GM19372 (cell line): ENCODE results near the gene ABCB6.

Source experiments
- ATAC-seq: cut with Tn5 transposase; IDR thresholded peaks from one replicate; pipeline ENCODE4 v1.9.1; 2021; ENCODE audit warnings: mild to moderate bottlenecking, low read depth, moderate library complexity; ENCODE audit not compliant: unreplicated experiment

The ABCB6 gene

GRCh38 chr2:219246559-219246958 lies 27.8 kb upstream of the ABCB6 start:
- ATAC-seq: no peak

DNA sequence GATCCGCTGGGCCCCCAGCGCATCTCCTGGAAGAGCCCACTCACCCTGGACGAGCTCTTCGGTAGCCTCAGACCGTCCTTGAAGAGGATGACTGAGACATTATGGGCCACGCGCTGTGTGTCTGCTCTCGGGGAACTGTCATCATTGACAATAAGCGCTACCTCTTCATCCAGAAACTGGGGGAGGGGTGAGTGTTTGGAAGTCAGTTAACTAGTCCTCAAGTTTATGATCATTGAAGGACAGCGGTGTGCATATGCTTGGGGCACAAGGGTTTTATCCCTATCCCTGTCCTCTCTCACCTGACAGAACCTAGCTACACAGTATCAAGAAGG lies 27.1 kb upstream of the ABCB6 start:
- no peak for ATAC-seq

DNA sequence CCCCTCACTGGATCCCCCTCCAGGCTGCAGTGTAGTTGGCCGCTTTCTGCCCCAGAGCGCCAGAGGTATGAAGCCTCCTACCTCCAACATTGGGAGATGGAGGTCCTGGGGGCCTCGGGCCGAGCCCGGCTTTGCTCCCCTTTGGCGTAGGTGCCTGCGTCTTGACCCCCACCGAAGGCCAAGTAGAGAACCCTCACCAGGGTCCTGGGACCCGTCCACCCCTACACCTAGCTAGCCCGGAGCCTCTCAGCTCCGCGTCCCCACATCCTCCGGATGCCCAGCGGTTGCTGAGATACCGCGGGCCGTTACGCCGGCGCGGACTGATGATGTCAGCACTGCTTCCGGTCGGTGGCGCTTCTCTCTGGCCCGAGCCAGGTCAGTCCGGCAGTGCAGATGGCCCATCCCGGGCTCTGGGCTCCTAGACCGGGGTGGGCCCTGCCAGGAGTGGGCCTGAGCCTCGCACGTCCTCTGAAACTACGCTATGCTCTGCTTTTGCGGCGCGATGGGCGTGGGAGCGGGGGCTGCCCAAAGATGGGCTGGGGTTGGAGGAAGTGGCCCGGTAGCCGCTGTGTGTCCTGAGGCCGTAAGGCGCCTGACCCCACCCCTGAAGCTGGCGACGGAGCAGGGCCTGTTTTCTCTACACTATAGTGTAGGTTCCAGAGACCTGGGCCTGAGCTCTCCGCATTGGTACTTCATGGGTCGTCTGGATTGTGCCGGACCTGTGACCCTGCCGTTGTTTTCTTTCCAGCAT lies 26.6 kb upstream of the ABCB6 start, which contains the start of the genes GLB1L and STK16:
Gene GLB1L, minus strand, starts transcription at position 297 of the 751 bp plus-strand sequence. CDS start 1,871 bp downstream, outside the sequence.
Gene STK16, plus strand, starts transcription at position 332 of the 751 bp plus-strand sequence. CDS start 521 bp downstream, outside the sequence.
- peak; percentile 70 for ATAC-seq

DNA sequence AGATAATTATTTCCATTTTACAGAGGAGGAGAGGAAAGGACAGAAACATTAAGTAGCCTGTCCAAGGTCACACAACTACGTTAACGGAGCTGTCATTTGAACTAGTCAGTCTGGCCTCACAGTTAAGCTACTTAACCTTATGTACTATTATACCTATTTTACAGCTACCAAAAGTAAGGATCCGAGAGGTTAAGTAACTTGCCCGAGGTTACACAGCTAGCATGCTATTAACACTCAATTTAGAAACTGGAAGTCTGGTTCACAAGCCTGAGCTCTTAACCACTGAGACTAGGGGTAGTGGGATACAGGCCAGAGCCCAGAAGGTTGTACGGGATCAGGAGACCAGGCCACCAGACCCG lies 26.0 kb upstream of the ABCB6 start:
- no peak for ATAC-seq

GRCh38 chr2:219243291-219243761 lies 24.6 kb upstream of the ABCB6 start:
- ATAC-seq: no peak

- ATAC-seq: no peak
Measured at GRCh38 chr2:219234331-219234730, 15.6 kb upstream of the ABCB6 start.

- ATAC-seq: peak; percentile 22
Measured at GRCh38 chr2:219230059-219230540, 11.3 kb upstream of the ABCB6 start.

GRCh38 chr2:219229305-219230058 lies 10.7 kb upstream of the ABCB6 start, which contains the start of the genes ANKZF1 and ATG9A:
TSS of gene ANKZF1 (plus strand) at chr2:219229806. CDS start at chr2:219230258, 452 bp downstream.
TSS of gene ATG9A (minus strand) at chr2:219229636. CDS start at chr2:219228024, 1,612 bp downstream.
- ATAC-seq: peak; percentile 91

DNA sequence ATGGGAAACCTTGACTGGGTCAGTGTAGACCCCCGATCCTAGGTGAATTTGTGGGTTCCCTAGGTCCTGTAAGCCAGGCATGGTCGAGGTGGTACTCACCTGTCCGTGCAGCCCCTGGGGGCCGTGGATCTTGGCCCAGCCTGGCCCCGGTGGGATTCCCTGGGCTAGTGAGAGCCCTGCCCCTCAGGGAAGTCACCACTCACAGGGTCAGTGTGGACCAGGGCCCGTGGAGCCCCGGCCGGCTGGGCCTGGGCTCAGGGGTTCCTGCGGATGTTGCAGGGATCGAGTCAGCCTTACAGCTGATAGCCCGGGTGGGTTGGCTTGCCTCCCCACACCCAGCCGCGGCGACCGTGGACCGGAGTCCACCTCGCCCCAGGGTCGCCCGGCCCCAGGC lies 10.2 kb upstream of the ABCB6 start:
- peak; percentile 17 for ATAC-seq

GRCh38 chr2:219228041-219228910 lies 9.5 kb upstream of the ABCB6 start:
- no peak for ATAC-seq

DNA sequence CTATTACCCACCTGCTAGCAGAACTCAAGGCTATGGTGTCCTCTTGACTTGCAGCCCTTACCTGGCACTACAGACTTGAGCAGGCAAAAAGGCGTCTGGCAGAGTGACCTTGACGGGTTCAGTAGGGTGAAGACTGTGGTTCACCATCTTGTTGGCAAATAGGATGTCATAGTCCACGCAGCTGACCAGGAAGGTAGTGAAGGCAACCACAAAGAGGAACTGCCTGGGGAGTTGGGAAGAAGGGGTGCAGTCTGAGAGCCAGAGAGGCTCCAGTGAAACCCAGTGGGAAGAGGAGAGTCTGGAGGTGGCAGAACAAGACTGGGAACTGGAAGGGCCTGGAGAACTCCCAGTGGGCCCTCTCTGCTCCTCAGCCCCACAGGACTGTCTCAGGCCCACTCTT lies 6.6 kb upstream of the ABCB6 start:
- no peak for ATAC-seq

GRCh38 chr2:219223831-219224610 lies 5.3 kb upstream of the ABCB6 start:
- no peak for ATAC-seq

- ATAC-seq: no peak
Measured at GRCh38 chr2:219221957-219222518, 3.3 kb upstream of the ABCB6 start.

- ATAC-seq: no peak
Measured at GRCh38 chr2:219220652-219221402, 2.1 kb upstream of the ABCB6 start.

DNA sequence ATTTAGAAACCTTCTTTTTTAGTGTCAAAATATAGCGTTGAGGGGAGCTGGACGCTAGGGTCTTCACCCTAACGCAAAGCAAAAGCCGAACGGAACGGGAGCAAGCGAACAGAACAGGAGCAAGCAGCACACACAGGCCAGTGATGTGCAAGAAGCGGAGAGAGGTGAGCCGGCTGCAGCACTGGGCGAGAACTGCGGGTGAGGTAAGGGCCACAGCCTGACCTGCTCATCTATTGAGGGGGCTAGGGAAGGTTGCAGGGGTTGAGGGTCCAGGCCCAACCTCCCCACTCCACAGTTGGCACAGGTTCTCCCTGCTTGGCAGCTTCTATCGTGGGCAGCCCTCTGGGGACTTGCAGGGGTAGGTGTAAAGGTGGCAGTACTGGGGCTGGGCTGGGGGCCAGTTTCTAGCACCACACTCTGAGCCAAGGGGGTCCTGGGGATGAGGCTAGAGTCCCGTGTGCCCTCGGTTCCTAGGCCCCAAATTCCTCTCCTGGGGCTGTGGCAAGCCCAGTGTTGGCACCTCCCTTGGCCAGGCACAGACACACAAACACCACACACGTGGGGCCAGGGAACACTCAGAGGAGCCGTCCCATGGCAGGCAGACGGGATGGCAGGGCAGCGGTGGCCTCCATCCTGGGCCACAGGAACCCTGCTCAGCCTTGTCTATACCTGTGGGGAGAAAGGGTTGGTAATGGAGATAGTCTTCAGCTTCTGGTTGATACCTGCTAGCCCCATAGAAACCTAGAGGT lies 1.2 kb upstream of the ABCB6 start:
- ATAC-seq: no peak

GRCh38 chr2:219218217-219218731 lies 484 bp downstream of the ABCB6 start:
- peak; percentile 31 for ATAC-seq

DNA sequence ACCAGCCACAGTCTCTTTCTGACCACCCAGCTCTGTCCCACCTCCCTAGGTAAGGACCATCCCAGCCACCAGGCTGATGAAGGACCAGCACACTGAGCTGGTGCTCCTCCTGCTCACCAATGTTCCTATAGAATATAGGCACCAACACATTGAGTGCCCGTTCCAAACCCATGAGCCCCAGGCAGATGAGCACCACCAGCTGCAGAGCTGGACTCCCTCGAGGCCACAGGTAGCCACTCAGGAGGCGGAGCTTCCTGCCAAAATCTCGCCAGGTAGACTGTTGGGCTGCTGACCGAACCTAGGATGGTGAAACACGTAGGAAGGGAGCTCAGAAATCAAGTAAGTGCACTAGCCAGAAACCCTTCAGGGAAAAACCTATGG lies 2.2 kb downstream of the ABCB6 start:
- ATAC-seq: no peak
